CD4-positive, alpha-beta T cell (primary cell): ENCODE data around the gene JAG1. TPM values are rescaled to one million over a fixed set of nuclear protein-coding genes. Genes with fewer than 3 reads are reported as not detected.

Experiments
- ATAC-seq: fragments of 200-7000 bp; cut with Tn5 transposase; one replicate; pipeline ENCODE4 v1.10.0; 2022; ENCODE audit warnings: mild to moderate bottlenecking; ENCODE audit not compliant: poor library complexity
- CTCF ChIA-PET: fragments of 350-600 bp; sonication (Branson Sonifier 250); formaldehyde crosslinking; loops from one replicate; lab custom pipeline; 2021; ENCODE audit warnings: antibody characterized with exemption, inconsistent platforms; lab: Charles Lee
- POLR2A ChIA-PET: fragments of 350-600 bp; sonication (Branson Sonifier 250); formaldehyde crosslinking; loops from one replicate; lab custom pipeline; 2021; ENCODE audit warnings: antibody characterized with exemption, inconsistent platforms; lab: Charles Lee
- DNase-seq, 14 experiments: peaks; one replicate each; pipeline ENCODE4 v3.0.0-alpha.2; 2013 to 2020; ENCODE audit warnings: mixed read lengths in 2 of 14
- H3K27ac ChIP-seq, 2 donors: one replicate each; pipeline versions ENCODE4 v1.5.1 to v1.7.0; 2013; ENCODE audit warnings: low read length in 2 of 2, low read depth in 1 of 2, mild to moderate bottlenecking in 1 of 2
- H3K27me3 ChIP-seq, 2 experiments: 1 replicate in 1 of 2; 2 replicates in 1 of 2; pipeline versions ENCODE4 v1.6.1 to v1.7.0; 2013; ENCODE audit warnings: low read length in 2 of 2, control low read depth in 1 of 2, mild to moderate bottlenecking in 1 of 2, moderate library complexity in 1 of 2; ENCODE audit not compliant: insufficient read depth in 2 of 2, control insufficient read depth in 1 of 2
- H3K36me3 ChIP-seq: one replicate; pipeline ENCODE4 v1.6.1; 2013; ENCODE audit warnings: low read length, control low read depth; ENCODE audit not compliant: insufficient read depth
- H3K4me1 ChIP-seq: one replicate; pipeline ENCODE4 v1.6.1; 2013; ENCODE audit warnings: low read length, control low read depth; ENCODE audit not compliant: insufficient read depth
- H3K4me3 ChIP-seq: one replicate; pipeline ENCODE4 v1.5.1; 2013; ENCODE audit warnings: mild to moderate bottlenecking, low read length, moderate library complexity
- H3K9me3 ChIP-seq, 2 experiments: 1 replicate in 1 of 2; 2 replicates in 1 of 2; pipeline versions ENCODE4 v1.6.1 to v1.7.0; 2013; ENCODE audit warnings: low read length in 2 of 2, mild to moderate bottlenecking in 2 of 2, control low read depth in 1 of 2, moderate library complexity in 1 of 2; ENCODE audit not compliant: control insufficient read depth in 1 of 2, insufficient read depth in 1 of 2
- H3K27ac Mint-ChIP-seq: one replicate; pipeline ENCODE4 v1.8.0; 2020; ENCODE audit warnings: mixed read lengths
- H3K27me3 Mint-ChIP-seq: one replicate; pipeline ENCODE4 v1.8.0; 2021; ENCODE audit warnings: mixed read lengths
- H3K36me3 Mint-ChIP-seq: one replicate; pipeline ENCODE4 v1.8.0; 2021; ENCODE audit warnings: low read depth, mixed read lengths
- H3K4me1 Mint-ChIP-seq: one replicate; pipeline ENCODE4 v1.8.0; 2021; ENCODE audit warnings: low read depth, mixed read lengths
- H3K4me3 Mint-ChIP-seq: one replicate; pipeline ENCODE4 v1.8.0; 2020; ENCODE audit warnings: mild to moderate bottlenecking, mixed read lengths
- H3K9me3 Mint-ChIP-seq: one replicate; pipeline ENCODE4 v1.8.0; 2020; ENCODE audit warnings: mixed read lengths
- intact Hi-C, 2 experiments: fragments of 100-400 bp; cut with DNase I in 1 of 2; cut with micrococcal nuclease in 1 of 2; formaldehyde crosslinking; loops; one replicate each; pipeline versions ENCODE4 v1.15.1 to v1.9.0; 2023 to 2025; cut with DNase I, micrococcal nuclease
- total RNA-seq, 174 experiments: library from RNA in 2 of 174; stranded (reverse) in 2 of 174; gene quantifications; one replicate each; pipeline ENCODE4 v1.2.3 and lab custom pipeline; 2021 to 2026
- TF ChIP-seq, protein P1 (sequence below): fragments of 200-600 bp; IDR thresholded peaks from one replicate; pipeline ENCODE4 v1.8.0; 2022; ENCODE audit warnings: antibody characterized with exemption, mild to moderate bottlenecking

The JAG1 gene
- total RNA-seq, 2 experiments from 2014 or later = 0.77 to 1.2 TPM

GRCh38 chr20:10641893-10642292 lies 31.9 kb downstream of the JAG1 start:
- Histone ChIP-seq H3K27me3 (no peaks in the 10 kb centered on the region), H3K9me3 (no peaks in the 10 kb centered on the region), H3K36me3 (no peaks in the 10 kb centered on the region), H3K4me3 (no peak overlapping the region), H3K4me1 (no peaks in the 10 kb centered on the region), H3K27ac (no peak overlapping the region)
- ChIA-PET CTCF (no interaction called here), POLR2A (no interaction called here)
- no peak overlapping the region for H3K4me3 Mint-ChIP-seq
- no peak for DNase-seq
- H3K9me3 Mint-ChIP-seq = no peaks in the 10 kb centered on the region
- no peaks in the 10 kb centered on the region for H3K36me3 Mint-ChIP-seq
- no peak overlapping the region for H3K27ac Mint-ChIP-seq
- no peaks in the 10 kb centered on the region for H3K27me3 Mint-ChIP-seq
- ATAC-seq = no peak
- no peaks in the 10 kb centered on the region for H3K4me1 Mint-ChIP-seq
- intact Hi-C loops = no loop called here
- TF ChIP-seq, protein P1, sequence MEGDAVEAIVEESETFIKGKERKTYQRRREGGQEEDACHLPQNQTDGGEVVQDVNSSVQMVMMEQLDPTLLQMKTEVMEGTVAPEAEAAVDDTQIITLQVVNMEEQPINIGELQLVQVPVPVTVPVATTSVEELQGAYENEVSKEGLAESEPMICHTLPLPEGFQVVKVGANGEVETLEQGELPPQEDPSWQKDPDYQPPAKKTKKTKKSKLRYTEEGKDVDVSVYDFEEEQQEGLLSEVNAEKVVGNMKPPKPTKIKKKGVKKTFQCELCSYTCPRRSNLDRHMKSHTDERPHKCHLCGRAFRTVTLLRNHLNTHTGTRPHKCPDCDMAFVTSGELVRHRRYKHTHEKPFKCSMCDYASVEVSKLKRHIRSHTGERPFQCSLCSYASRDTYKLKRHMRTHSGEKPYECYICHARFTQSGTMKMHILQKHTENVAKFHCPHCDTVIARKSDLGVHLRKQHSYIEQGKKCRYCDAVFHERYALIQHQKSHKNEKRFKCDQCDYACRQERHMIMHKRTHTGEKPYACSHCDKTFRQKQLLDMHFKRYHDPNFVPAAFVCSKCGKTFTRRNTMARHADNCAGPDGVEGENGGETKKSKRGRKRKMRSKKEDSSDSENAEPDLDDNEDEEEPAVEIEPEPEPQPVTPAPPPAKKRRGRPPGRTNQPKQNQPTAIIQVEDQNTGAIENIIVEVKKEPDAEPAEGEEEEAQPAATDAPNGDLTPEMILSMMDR = no peak

DNA sequence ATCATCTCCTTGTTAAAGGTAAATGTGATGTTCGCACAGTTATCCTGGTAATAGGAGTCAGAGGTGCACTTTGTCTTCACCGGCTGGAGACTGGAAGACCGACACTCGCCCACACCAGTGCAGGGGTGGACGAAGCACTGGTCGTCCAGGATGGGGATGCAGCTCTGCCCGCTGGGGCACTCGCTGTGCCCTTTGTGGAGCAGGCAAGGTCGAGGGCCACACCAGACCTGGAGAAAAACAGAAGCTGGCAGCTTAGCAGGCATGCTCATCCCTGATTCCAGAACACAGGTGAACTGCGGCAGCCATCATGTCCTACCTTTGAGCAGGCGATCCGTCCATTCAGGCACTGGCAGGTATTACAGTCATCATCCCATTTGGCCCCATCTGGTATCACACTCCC lies 32.3 kb downstream of the JAG1 start:
- no peaks in the 10 kb centered on the region for H3K36me3 Mint-ChIP-seq
- H3K27me3 ChIP-seq = no peaks in the 10 kb centered on the region
- no peaks in the 10 kb centered on the region for H3K4me1 ChIP-seq
- H3K27ac ChIP-seq = no peak overlapping the region
- H3K4me1 Mint-ChIP-seq = no peaks in the 10 kb centered on the region
- no peaks in the 10 kb centered on the region for H3K27me3 Mint-ChIP-seq
- ATAC-seq (no peak), DNase-seq (no peak)
- no peak overlapping the region for H3K27ac Mint-ChIP-seq
- no peaks in the 10 kb centered on the region for H3K36me3 ChIP-seq
- ChIA-PET POLR2A (no interaction called here), CTCF (no interaction called here)
- TF ChIP-seq, protein P1 = no peak
- intact Hi-C loops = no loop called here
- no peak overlapping the region for H3K4me3 ChIP-seq
- H3K4me3 Mint-ChIP-seq = no peak overlapping the region
- H3K9me3 ChIP-seq = no peaks in the 10 kb centered on the region
- no peaks in the 10 kb centered on the region for H3K9me3 Mint-ChIP-seq

DNA sequence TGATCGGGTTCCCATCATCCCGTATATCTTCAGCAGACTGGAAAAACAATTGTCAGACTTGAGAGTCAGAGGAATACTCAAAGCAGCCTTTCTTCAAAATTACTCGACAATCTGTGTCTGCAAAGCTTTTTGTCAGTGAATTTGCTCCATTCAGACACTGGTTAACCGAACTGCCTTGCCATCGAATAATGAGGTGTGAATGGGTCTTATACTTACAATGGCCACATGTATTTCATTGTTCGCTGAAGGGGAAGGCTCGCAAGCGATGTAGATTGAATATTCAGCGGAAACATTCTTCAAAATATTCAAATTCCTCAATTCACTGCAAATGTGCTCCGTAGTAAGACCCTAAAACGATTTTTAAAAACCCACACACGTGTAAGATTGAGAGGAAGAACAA lies 32.9 kb downstream of the JAG1 start:
- DNase-seq = no peak
- Mint-ChIP-seq H3K36me3 (no peaks in the 10 kb centered on the region), H3K4me1 (no peaks in the 10 kb centered on the region), H3K9me3 (no peaks in the 10 kb centered on the region), H3K4me3 (no peak overlapping the region), H3K27ac (no peak overlapping the region), H3K27me3 (no peaks in the 10 kb centered on the region)
- H3K27ac ChIP-seq = no peak overlapping the region
- ChIA-PET POLR2A (no interaction called here), CTCF (no interaction called here)
- H3K4me3 ChIP-seq = no peak overlapping the region
- H3K4me1 ChIP-seq = no peaks in the 10 kb centered on the region
- no peak for ATAC-seq
- TF ChIP-seq, protein P1 = no peak
- intact Hi-C loops = no loop called here
- H3K9me3 ChIP-seq = no peaks in the 10 kb centered on the region
- H3K36me3 ChIP-seq = no peaks in the 10 kb centered on the region
- no peaks in the 10 kb centered on the region for H3K27me3 ChIP-seq
